SJSA1 (cell line): Measurements from ENCODE around the gene TRPV2. TPM values are rescaled to one million over a fixed set of nuclear protein-coding genes. Genes with fewer than 3 reads are reported as not detected.

Experiments used
- DNase-seq, 2 experiments: peaks; one replicate each; pipeline ENCODE4 v3.0.0-alpha.2; 2015 to 2020; ENCODE audit warnings: low spot score in 2 of 2, low read depth in 1 of 2
- H3K27ac ChIP-seq: fragments of 250-450 bp; sonication (Bioruptor Pico); 2 replicates; pipeline ENCODE4 v1.5.1; 2020; ENCODE audit warnings: mild to moderate bottlenecking, moderate library complexity
- H3K27me3 ChIP-seq: fragments of 250-450 bp; sonication (Bioruptor Pico); replicated peaks from 2 replicates; pipeline ENCODE4 v1.5.1; 2020; ENCODE audit warnings: mild to moderate bottlenecking, moderate library complexity
- H3K36me3 ChIP-seq: fragments of 250-450 bp; sonication (Bioruptor Pico); 2 replicates; pipeline ENCODE4 v1.5.1; 2020; ENCODE audit warnings: mild to moderate bottlenecking
- H3K4me1 ChIP-seq: fragments of 250-450 bp; sonication (Bioruptor Pico); replicated peaks from 2 replicates; pipeline ENCODE4 v1.6.1; 2021; ENCODE audit warnings: mild to moderate bottlenecking
- H3K4me3 ChIP-seq: fragments of 250-450 bp; sonication (Bioruptor Pico); 2 replicates; pipeline ENCODE4 v1.5.1; 2020; ENCODE audit warnings: mild to moderate bottlenecking
- H3K9me3 ChIP-seq: fragments of 250-450 bp; sonication (Bioruptor Pico); replicated peaks from 2 replicates; pipeline ENCODE4 v1.5.1; 2020; ENCODE audit warnings: mild to moderate bottlenecking
- total RNA-seq: library from RNA; depleted of rRNA; stranded (reverse); fragments of >200 nt; shearing (Covaris generic); gene quantifications from 2 replicates; pipeline ENCODE4 v1.2.3, GENCODE V29; 2014

The TRPV2 gene
- total RNA-seq, 1 experiment from 2014 or later, result 0.47 TPM

- peak overlapping the region; percentile 94 for H3K27ac ChIP-seq
- no peak overlapping the region for H3K4me3 ChIP-seq
Observed at GRCh38 chr17:16419929-16420271, 4.5 kb downstream of the TRPV2 start.

GRCh38 chr17:16422416-16422815 lies 7.0 kb downstream of the TRPV2 start:
- no peak overlapping the region for H3K4me3 ChIP-seq
- no peak overlapping the region for H3K27ac ChIP-seq
- H3K4me1 ChIP-seq, result peaks cover 37% of the 10 kb centered on the region
- no peaks in the 10 kb centered on the region for H3K27me3 ChIP-seq
- DNase-seq, result no peak
- no peaks in the 10 kb centered on the region for H3K36me3 ChIP-seq
- no peaks in the 10 kb centered on the region for H3K9me3 ChIP-seq

More at GRCh38 chr17:16419929-16420271, 4.5 kb downstream of the TRPV2 start:
- peak; percentile 74 to 75 for DNase-seq
- Histone ChIP-seq H3K36me3 (no peaks in the 10 kb centered on the region), H3K9me3 (no peaks in the 10 kb centered on the region), H3K4me1 (peaks cover 39% of the 10 kb centered on the region), H3K27me3 (no peaks in the 10 kb centered on the region)

GRCh38 chr17:16423226-16423872 lies 8.0 kb downstream of the TRPV2 start:
- no peaks in the 10 kb centered on the region for H3K9me3 ChIP-seq
- no peaks in the 10 kb centered on the region for H3K36me3 ChIP-seq
- H3K27ac ChIP-seq, result no peak overlapping the region
- no peaks in the 10 kb centered on the region for H3K27me3 ChIP-seq
- no peak overlapping the region for H3K4me3 ChIP-seq
- DNase-seq, result no peak
- H3K4me1 ChIP-seq, result peaks cover 27% of the 10 kb centered on the region

- Histone ChIP-seq H3K4me3 (no peak overlapping the region), H3K27me3 (no peaks in the 10 kb centered on the region), H3K36me3 (no peaks in the 10 kb centered on the region), H3K27ac (no peak overlapping the region), H3K9me3 (no peaks in the 10 kb centered on the region), H3K4me1 (peaks cover 9% of the 10 kb centered on the region)
- no peak for DNase-seq
Observed at GRCh38 chr17:16425202-16425601, 9.8 kb downstream of the TRPV2 start.

GRCh38 chr17:16425698-16426659 lies 10.6 kb downstream of the TRPV2 start:
- Histone ChIP-seq H3K36me3 (no peaks in the 10 kb centered on the region), H3K27ac (no peak overlapping the region), H3K4me1 (peaks cover 1% of the 10 kb centered on the region), H3K27me3 (no peaks in the 10 kb centered on the region), H3K4me3 (no peak overlapping the region), H3K9me3 (no peaks in the 10 kb centered on the region)
- DNase-seq, result no peak

GRCh38 chr17:16427020-16427419 lies 11.6 kb downstream of the TRPV2 start:
- H3K36me3 ChIP-seq, result no peaks in the 10 kb centered on the region
- no peaks in the 10 kb centered on the region for H3K27me3 ChIP-seq
- H3K4me3 ChIP-seq, result no peak overlapping the region
- no peaks in the 10 kb centered on the region for H3K4me1 ChIP-seq
- H3K9me3 ChIP-seq, result no peaks in the 10 kb centered on the region
- no peak overlapping the region for H3K27ac ChIP-seq
- DNase-seq, result no peak

- H3K36me3 ChIP-seq, result no peaks in the 10 kb centered on the region
- DNase-seq, result peak in 1 of 2 experiments; percentile 69
- no peak overlapping the region for H3K4me3 ChIP-seq
- no peaks in the 10 kb centered on the region for H3K9me3 ChIP-seq
- no peaks in the 10 kb centered on the region for H3K27me3 ChIP-seq
- H3K27ac ChIP-seq, result no peak overlapping the region
- no peaks in the 10 kb centered on the region for H3K4me1 ChIP-seq
Observed at GRCh38 chr17:16428098-16428882, 12.9 kb downstream of the TRPV2 start.

DNA sequence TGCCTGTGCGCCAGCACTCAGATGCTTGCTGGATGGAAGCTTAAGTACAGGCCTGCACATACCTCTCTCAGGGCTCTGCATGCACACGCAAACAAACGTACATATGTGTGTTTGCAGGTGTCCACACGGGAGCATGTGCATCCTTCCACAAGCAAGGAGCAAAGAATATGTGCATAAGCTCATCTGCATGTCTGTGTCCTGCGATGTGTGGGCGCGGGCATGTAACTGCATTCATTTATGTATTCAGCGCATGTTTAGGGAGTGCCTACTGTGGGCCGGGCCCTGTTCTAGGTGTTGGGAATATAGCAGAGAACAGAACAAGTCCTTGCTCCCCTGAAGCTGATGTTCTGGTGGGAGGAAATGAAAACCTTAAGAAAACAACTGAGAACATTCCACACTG lies 13.7 kb downstream of the TRPV2 start:
- H3K4me3 ChIP-seq, result no peak overlapping the region
- no peaks in the 10 kb centered on the region for H3K36me3 ChIP-seq
- H3K9me3 ChIP-seq, result no peaks in the 10 kb centered on the region
- DNase-seq, result no peak
- no peaks in the 10 kb centered on the region for H3K4me1 ChIP-seq
- no peaks in the 10 kb centered on the region for H3K27me3 ChIP-seq
- H3K27ac ChIP-seq, result no peak overlapping the region

DNA sequence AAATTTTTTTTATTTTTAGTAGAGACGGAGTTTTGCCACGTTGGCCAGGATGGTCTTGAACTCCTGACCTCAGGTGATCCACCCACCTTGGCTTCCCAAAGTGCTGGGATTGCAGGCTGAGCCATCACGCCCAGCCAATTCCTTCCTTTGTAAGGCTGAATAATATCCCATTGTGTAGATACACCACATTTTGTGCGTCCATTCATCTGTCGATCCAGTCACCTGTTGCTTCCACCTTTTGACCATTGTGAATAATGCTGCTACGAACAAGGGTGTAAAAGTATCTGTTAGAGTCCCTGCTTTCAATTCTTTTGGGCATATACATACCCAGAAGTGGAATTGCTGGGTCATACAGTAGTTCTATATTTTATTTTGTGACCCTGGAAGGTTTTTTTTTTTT lies 15.3 kb downstream of the TRPV2 start:
- Histone ChIP-seq H3K9me3 (no peaks in the 10 kb centered on the region), H3K4me1 (no peaks in the 10 kb centered on the region), H3K4me3 (no peak overlapping the region), H3K27ac (no peak overlapping the region), H3K36me3 (no peaks in the 10 kb centered on the region), H3K27me3 (no peaks in the 10 kb centered on the region)
- DNase-seq, result no peak

GRCh38 chr17:16432017-16432416 lies 16.6 kb downstream of the TRPV2 start:
- Histone ChIP-seq H3K27ac (no peak overlapping the region), H3K4me1 (no peaks in the 10 kb centered on the region), H3K4me3 (no peak overlapping the region), H3K9me3 (no peaks in the 10 kb centered on the region), H3K27me3 (no peaks in the 10 kb centered on the region), H3K36me3 (no peaks in the 10 kb centered on the region)
- DNase-seq, result no peak

GRCh38 chr17:16433514-16433913 lies 18.1 kb downstream of the TRPV2 start:
- Histone ChIP-seq H3K4me3 (no peak overlapping the region), H3K36me3 (no peaks in the 10 kb centered on the region), H3K4me1 (peaks cover 5% of the 10 kb centered on the region), H3K27ac (no peak overlapping the region), H3K9me3 (no peaks in the 10 kb centered on the region), H3K27me3 (no peaks in the 10 kb centered on the region)
- DNase-seq, result no peak

DNA sequence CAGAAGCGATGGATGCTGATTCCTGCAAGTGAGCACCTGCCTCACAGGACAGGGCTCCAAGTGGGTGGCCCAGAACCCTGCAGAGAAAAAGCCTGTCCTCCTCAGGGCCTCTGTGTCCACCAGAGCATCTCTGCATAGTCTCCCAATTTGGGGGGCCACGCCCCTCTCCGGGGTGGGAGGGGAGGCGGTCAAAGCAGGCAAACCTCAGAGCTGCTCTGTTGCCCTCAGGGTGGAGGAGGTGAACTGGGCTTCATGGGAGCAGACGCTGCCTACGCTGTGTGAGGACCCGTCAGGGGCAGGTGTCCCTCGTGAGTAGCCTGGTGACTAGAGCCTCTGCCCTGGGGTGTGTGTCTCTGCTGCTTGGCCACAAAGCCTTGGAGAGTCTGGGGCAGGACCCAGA lies 19.3 kb downstream of the TRPV2 start:
- Histone ChIP-seq H3K4me3 (no peak overlapping the region), H3K27me3 (no peaks in the 10 kb centered on the region), H3K36me3 (peaks cover 7% of the 10 kb centered on the region), H3K27ac (no peak overlapping the region), H3K4me1 (peaks cover 5% of the 10 kb centered on the region), H3K9me3 (no peaks in the 10 kb centered on the region)
- DNase-seq, result no peak

DNA sequence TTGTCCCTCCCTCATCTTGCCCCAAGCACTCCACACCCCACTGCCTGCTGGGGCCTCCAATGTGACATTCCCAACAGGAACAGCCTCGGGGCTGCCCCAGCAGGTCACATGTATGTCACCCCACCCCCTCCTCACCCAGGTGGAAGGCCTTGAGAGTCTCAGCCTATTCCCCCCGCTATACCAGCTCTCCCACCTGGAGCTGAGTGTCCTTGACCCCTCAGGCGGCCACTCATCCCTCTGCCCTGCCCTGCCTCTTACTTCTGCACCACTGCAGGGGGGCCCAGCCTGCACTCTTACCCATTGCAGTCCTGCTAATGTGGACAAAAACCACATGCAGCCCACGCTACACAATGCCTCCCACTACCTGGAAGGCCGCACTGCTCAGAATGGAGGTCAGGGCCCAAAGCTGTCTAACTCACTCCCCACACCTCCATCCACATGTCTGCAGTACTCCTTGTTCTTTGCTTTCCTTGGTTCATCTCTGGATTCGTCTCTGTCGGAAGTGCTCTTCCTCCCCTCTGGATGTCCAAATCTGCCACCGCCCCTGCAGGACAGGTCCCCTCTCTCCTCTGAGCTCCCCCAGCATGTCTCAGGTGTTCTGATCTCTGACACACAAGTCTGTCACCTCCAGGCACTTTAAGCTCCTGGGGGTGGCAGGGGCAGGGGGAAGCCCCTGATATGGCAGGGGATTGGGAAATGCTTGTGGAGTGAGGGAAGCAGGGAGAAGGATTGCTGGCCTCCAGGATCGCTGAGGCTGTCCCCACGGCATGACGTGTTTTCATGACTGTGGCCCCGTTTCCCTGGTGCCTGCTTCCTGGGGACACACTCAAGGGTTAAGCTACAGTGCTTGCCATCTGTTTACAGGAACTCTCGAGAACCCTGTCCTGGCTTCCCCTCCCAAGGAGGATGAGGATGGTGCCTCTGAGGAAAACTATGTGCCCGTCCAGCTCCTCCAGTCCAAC lies 20.8 kb downstream of the TRPV2 start:
- no peak overlapping the region for H3K27ac ChIP-seq
- peaks cover 20% of the 10 kb centered on the region for H3K4me1 ChIP-seq
- H3K36me3 ChIP-seq, result peaks cover 23% of the 10 kb centered on the region
- no peak for DNase-seq
- no peak overlapping the region for H3K4me3 ChIP-seq
- no peaks in the 10 kb centered on the region for H3K27me3 ChIP-seq
- no peaks in the 10 kb centered on the region for H3K9me3 ChIP-seq
